Measurements from ENCODE around the gene OBP2A.
"Not testable (repeated sequence)": the region's sequence is repeated elsewhere in the genome, so short reads cannot be mapped to it uniquely, and the experiment has no call there.

The OBP2A gene

DNA sequence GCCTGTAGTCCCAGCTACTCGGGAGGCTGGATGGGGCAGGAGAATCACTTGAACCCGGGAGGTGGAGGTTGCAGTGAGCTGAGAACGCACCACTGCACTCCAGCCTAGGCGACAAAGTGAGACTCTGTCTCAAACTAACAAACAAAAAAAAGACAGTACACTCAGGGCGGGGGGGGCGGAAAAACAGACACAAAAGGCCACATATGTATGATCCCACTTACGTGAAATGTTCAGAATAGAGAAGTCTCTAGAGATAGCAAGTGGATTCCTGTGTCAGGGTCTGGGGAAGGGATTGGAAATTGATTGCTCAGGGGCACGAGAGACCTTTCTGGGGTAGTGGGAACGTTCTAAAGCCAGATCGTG is 33.7 kb upstream of the OBP2A start:
- DNase-seq: no peak

- no peak for DNase-seq
Measured at GRCh38 chr9:135512904-135513303, 33.0 kb upstream of the OBP2A start.

- DNase-seq: no peak
Measured at GRCh38 chr9:135513351-135513846, 32.5 kb upstream of the OBP2A start.

GRCh38 chr9:135513906-135514305 is 32.0 kb upstream of the OBP2A start:
- DNase-seq: not testable (repeated sequence)

DNA sequence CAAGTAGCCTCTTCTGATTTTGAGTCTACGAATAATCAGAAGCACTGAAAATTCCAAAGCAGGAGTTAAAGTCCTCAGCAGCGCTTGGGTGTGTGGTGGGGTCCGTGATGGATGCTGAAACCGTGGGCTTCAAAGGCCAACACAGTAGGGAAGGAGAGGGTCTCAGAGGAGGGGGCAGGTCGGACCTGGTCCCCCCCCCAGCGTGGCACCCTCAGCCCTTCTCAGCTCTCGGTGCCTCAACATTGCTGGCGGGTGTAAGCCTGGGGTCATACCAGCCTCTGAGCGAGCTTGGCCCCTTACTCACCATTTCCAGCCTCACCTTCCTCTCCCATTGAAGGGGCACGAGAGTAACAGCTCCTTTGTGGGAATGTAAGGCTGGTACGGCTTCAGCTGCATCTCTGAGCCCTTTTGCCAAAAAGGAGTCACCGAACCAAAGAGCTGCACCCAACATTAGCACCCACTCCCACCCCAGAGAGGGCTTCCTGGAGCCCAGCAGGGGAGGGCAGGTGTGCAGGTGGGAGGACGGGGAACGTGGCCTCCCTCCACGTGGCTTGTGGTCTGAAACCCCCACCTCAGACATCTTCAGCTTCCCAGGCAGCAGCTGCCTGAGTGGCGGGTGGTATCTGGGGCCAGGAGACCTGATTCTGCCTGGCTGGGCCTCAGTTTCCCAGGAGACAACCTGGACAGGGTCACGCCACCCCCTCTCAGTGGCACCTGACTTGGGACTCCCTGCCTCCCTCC is 31.4 kb upstream of the OBP2A start:
- no peak for DNase-seq

GRCh38 chr9:135515083-135515951 is 30.6 kb upstream of the OBP2A start:
- no peak for DNase-seq

- no peak for DNase-seq
Measured at GRCh38 chr9:135516132-135516860, 29.6 kb upstream of the OBP2A start.

GRCh38 chr9:135517407-135517822 is 28.5 kb upstream of the OBP2A start:
- no peak for DNase-seq

GRCh38 chr9:135519179-135519971 is 26.6 kb upstream of the OBP2A start:
- DNase-seq: no peak

DNA sequence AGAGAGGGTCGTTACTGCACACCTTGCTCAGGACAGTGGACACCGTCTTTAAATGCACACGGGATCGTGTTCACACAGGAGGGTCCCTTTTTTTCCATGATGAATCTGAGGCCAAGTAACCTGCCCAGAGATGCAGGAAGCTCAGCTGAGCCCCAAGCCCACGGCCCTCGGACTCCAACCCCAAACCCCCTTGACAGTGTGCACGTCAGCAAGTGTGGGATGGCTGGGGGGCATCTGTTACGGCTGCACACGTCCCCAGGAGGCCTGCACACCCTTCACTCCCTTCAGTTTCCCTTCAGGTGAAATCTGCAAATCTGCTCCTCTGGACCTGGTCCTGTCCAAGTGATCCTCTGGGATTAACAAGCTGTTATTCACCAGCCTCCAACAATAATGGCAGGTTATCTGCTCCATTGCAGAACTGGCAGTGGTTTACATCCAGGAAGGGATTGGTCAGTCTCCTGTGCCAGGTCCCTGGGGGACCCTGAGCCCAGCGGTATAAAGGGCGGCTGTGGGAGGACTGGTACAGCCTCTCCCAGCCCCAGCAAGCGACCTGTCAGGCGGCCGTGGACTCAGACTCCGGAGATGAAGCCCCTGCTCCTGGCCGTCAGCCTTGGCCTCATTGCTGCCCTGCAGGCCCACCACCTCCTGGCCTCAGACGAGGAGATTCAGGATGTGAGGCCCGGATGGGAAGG is 24.9 kb upstream of the OBP2A start, which contains the start of gene LCN1:
Gene LCN1 (plus strand): TSS at position 525 of the 692 bp plus-strand sequence. CDS start 58 bp downstream, at position 583.
- no peak for DNase-seq

GRCh38 chr9:135521608-135522095 is 24.3 kb upstream of the OBP2A start:
- no peak for DNase-seq

DNA sequence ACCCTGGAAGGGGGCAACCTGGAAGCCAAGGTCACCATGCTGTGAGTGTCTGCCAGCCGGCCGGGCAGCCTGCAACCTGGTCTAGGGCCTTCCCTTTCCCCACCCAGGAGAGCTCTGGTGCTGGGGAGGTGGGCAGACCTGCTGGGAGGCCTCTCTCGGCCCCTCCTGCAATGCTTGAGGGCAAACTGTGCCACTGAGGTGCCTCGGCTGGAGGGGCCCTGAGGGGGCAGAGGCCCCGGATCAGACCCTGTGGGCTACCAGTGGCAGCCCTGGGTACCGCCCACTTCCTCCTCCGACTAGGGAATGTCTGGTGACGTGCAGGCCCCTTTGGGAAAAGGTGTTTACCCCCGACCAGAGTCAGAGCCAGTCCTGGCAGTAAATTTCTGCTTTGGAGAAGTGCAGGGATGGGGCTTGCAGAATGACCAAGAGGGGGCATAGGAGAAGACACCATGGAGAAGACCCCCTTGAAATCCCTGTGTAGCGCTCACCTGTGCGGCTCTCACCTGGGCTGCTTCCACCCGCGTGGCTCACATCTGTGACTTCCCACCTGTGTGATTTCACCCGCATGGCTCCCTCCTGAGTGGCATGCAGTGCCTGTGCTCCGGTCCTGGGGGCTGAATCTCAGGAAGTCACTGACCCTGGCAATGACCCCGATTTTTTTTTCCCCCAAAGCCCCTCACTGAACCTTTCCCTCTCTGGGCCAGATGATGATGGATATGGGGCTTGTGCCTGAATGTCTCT is 23.6 kb upstream of the OBP2A start:
- no peak for DNase-seq

DNA sequence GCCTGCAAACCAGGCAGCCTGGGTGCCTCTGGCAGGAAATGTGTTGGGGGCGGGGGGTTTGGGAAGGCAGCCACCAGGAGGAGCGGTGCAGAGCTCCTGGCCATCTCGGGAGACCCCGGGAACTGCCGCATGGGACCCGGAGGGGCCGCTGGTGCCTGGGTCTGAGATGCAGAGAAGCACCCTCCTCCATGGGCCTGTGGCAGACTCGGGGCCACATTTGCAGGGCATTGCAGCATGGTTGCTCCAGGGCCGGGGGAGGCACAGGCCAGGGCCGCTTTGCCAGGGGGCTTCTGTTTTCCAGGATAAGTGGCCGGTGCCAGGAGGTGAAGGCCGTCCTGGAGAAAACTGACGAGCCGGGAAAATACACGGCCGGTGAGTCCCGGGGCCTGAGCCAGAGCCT is 23.0 kb upstream of the OBP2A start:
- DNase-seq: no peak

- DNase-seq: no peak
Measured at GRCh38 chr9:135523521-135524129, 22.3 kb upstream of the OBP2A start.

DNA sequence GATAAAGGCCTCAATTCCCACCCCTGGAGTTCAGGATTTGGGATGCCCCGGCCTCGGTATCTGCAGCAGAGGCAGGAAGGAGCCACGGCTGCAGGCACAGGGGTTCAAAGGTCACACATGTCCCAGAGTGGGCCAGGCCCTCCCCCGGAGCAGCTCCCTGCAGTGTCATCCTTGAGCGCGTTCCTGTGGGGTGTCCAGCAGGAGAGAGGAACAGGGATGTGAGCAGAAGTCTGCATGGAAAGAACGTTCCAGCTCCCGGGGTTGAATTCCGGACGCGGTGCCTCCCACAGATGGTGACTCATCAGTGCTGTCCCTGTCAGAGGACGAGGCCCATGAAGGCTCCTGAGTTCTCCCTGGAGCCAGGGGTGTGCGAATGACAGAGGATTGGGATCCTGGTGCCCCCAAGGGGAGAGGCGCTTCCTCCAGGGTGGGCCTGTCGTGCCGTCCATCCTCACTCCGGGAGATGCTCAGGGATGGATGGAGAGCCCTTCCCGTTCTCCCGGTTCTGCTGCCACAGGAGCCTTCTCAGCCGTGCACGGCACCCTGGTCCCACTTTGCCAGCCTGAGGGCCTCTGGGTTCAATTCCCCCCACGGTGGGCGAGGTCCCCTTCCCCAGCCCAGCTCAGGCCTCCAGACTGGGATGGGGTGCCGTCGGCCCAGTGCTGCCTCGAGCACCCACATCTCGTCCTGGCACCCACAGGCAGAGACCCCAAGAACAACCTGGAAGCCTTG is 21.6 kb upstream of the OBP2A start:
- no peak for DNase-seq

DNA sequence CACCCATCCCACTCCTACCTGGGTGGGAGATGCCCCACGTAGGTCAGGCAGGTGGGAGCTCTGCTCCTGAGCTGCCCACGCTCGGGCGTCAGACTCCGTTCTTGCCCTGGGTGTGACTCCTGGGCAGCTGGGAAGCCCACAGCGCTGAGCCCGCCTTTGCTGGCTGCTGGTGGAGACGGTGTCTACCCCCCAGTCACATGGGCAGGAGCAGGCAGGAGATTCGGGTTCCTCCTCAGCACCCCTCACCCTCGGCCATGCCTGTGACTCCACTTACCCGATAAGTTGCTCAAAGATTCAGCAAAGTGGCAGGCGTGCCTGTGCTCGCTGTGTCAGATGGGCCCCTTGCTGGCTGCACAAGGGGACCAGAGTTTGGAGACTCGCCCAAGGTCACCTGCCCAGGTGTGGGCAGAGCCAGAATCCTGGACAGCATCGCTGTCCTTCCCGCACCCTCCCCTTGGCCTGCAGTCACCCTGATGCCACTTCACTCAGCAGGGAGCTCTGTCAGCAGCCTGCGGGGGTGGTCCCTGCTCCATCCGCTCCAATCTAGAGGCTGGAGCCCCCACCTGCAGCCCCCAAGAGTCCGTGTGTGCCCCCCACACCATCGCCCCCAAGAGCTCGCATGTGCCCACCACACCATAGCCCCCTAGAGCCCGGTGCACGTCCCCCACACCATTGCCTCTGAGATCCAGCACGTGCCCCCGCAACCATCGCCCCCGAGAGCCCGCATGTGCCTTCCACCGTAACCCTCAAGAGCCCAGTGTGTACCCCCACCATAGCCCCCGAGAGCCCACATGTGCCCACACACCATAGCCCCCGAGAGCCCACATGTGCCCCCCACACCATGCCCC is 20.5 kb upstream of the OBP2A start:
- DNase-seq: no peak

GRCh38 chr9:135526089-135526729 is 19.7 kb upstream of the OBP2A start:
- no peak for DNase-seq

All from NCI-H2171 (cell line).